NB4 (cell line): ENCODE results near the gene GALNTL6.

Experiments
- CTCF ChIP-seq: IDR thresholded peaks from one replicate; pipeline ENCODE4 v1.5.1; 2012; ENCODE audit warnings: low read depth, low read length
- MYC ChIP-seq: IDR thresholded peaks from 2 replicates; pipeline ENCODE4 v1.6.1; 2011; ENCODE audit warnings: low read depth, low read length
- POLR2A ChIP-seq: IDR thresholded peaks from 2 replicates; pipeline ENCODE4 v1.6.1; 2011; ENCODE audit warnings: mild to moderate bottlenecking; ENCODE audit not compliant: insufficient read length; ENCODE audit errors: extremely low read depth

- TF ChIP-seq CTCF: no peak
- TF ChIP-seq POLR2A: no peak
- no peak for TF ChIP-seq MYC
Observed at GRCh38 chr4:172256820-172257219, 443.6 kb downstream of the GALNTL6 start.
